ENCODE results near the gene NFAT5.
"Not testable (repeated sequence)": the region's sequence is repeated elsewhere in the genome, so short reads cannot be mapped to it uniquely, and the experiment has no call there.

NFAT5 gene

GRCh38 chr16:69706256-69706974, 140.6 kb downstream of the NFAT5 start:
- DNase-seq (ENCODE audit: low spot score): no peak

GRCh38 chr16:69706975-69707340, 141.2 kb downstream of the NFAT5 start:
- DNase-seq (ENCODE audit: low spot score): no peak

GRCh38 chr16:69707920-69708683, 142.3 kb downstream of the NFAT5 start:
- no peak for DNase-seq (ENCODE audit: low spot score)

GRCh38 chr16:69709456-69710084, 143.8 kb downstream of the NFAT5 start:
- no peak for DNase-seq (ENCODE audit: low spot score)

GRCh38 chr16:69711115-69711740, 145.5 kb downstream of the NFAT5 start:
- no peak for DNase-seq (ENCODE audit: low spot score)

- no peak for DNase-seq (ENCODE audit: low spot score)
Observed at GRCh38 chr16:69712277-69712676, 146.5 kb downstream of the NFAT5 start.

GRCh38 chr16:69712914-69713581, 147.3 kb downstream of the NFAT5 start:
- DNase-seq (ENCODE audit: low spot score): no peak

- DNase-seq (ENCODE audit: low spot score): no peak
Observed at GRCh38 chr16:69717066-69717465, 151.3 kb downstream of the NFAT5 start.

GRCh38 chr16:69718111-69718764, 152.5 kb downstream of the NFAT5 start:
- no peak for DNase-seq (ENCODE audit: low spot score)

- DNase-seq (ENCODE audit: low spot score): no peak
Observed at GRCh38 chr16:69720822-69721430, 155.2 kb downstream of the NFAT5 start.

GRCh38 chr16:69721441-69721957, 155.7 kb downstream of the NFAT5 start:
- no peak for DNase-seq (ENCODE audit: low spot score)

- no peak for DNase-seq (ENCODE audit: low spot score)
Observed at GRCh38 chr16:69724414-69724873, 158.7 kb downstream of the NFAT5 start.

GRCh38 chr16:69724981-69725479, 159.3 kb downstream of the NFAT5 start:
- no peak for DNase-seq (ENCODE audit: low spot score)

GRCh38 chr16:69725480-69726312, 159.9 kb downstream of the NFAT5 start:
- DNase-seq (ENCODE audit: low spot score): no peak

- DNase-seq (ENCODE audit: low spot score): no peak
Observed at GRCh38 chr16:69726313-69727060, 160.7 kb downstream of the NFAT5 start, which contains the start of gene NQO1. NQO1 (minus strand) TSS chr16:69726560; CDS start chr16:69726439, 121 bp downstream.

- DNase-seq (ENCODE audit: low spot score): no peak
Observed at GRCh38 chr16:69727916-69728270, 162.1 kb downstream of the NFAT5 start.

- DNase-seq (ENCODE audit: low spot score): not testable (repeated sequence)
Observed at GRCh38 chr16:69729030-69729429, 163.3 kb downstream of the NFAT5 start.

GRCh38 chr16:69731280-69731679, 165.5 kb downstream of the NFAT5 start:
- DNase-seq (ENCODE audit: low spot score): not testable (repeated sequence)

- DNase-seq (ENCODE audit: low spot score): no peak
Observed at GRCh38 chr16:69732101-69732500, 166.3 kb downstream of the NFAT5 start.
